H1 (cell line): ENCODE results near the gene HTR2B. TPM values are rescaled to one million over a fixed set of nuclear protein-coding genes. Genes with fewer than 3 reads are reported as not detected.

Source experiments
- CTCF ChIA-PET: fragments of 300-600 bp; sonication (Branson Sonifier 250); formaldehyde crosslinking; loops from one replicate; lab custom pipeline; 2021; ENCODE audit not compliant: partially characterized antibody; lab: Charles Lee
- POLR2A ChIA-PET: fragments of 300-600 bp; sonication (Branson Sonifier 250); formaldehyde crosslinking; loops from one replicate; lab custom pipeline; 2021; ENCODE audit warnings: inconsistent platforms; ENCODE audit not compliant: partially characterized antibody; lab: Charles Lee
- DNase-seq, 2 experiments: peaks; one replicate each; pipeline versions ENCODE4 v3.0.0 to v3.0.0-alpha.2; 2010 to 2022; ENCODE audit warnings: low spot score in 2 of 2, low read depth in 1 of 2, mixed read lengths in 1 of 2
- FAIRE-seq: peaks from 2 replicates; lab custom pipeline; 2011; peaks lifted over from hg19 to GRCh38; lab: Jason Lieb, UNC
- H2AFZ ChIP-seq: 2 replicates; pipeline ENCODE4 v1.8.1; 2012; ENCODE audit warnings: low read length, inconsistent platforms
- H2AK5ac ChIP-seq: 2 replicates; pipeline ENCODE4 v1.6.1; 2013; ENCODE audit warnings: low read depth, low read length
- H2BK120ac ChIP-seq: replicated peaks from 2 replicates; pipeline ENCODE3; 2013; ENCODE audit warnings: low read depth, low read length, inconsistent platforms
- H2BK12ac ChIP-seq: 2 replicates; pipeline ENCODE4 v1.6.1; 2013; ENCODE audit warnings: low read depth, low read length
- H2BK15ac ChIP-seq: 2 replicates; pipeline ENCODE4 v1.6.1; 2013; ENCODE audit warnings: low read length
- H2BK20ac ChIP-seq: 2 replicates; pipeline ENCODE4 v1.6.1; 2013; ENCODE audit warnings: low read length
- H2BK5ac ChIP-seq: 2 replicates; pipeline ENCODE4 v1.6.1; 2013; ENCODE audit warnings: low read depth, low read length
- H3K14ac ChIP-seq: 2 replicates; pipeline ENCODE4 v1.6.1; 2013; ENCODE audit warnings: inconsistent platforms; ENCODE audit not compliant: insufficient read length
- H3K18ac ChIP-seq: 2 replicates; pipeline ENCODE4 v1.6.1; 2013; ENCODE audit warnings: low read length; ENCODE audit errors: extremely low read depth
- H3K23ac ChIP-seq: 2 replicates; pipeline ENCODE4 v1.6.1; 2013; ENCODE audit warnings: inconsistent platforms; ENCODE audit not compliant: insufficient read length
- H3K23me2 ChIP-seq: 2 replicates; pipeline ENCODE4 v1.6.1; 2013; ENCODE audit warnings: low read depth, low read length
- H3K27ac ChIP-seq: 2 replicates; pipeline ENCODE4 v1.6.1; 2011; ENCODE audit warnings: low read depth, low read length, inconsistent platforms
- H3K27me3 ChIP-seq, 4 experiments: replicated peaks in 1 of 4; 1 replicate in 1 of 4; 2 replicates in 3 of 4; pipeline versions ENCODE4 v1.6.1 to v1.8.1; 2011 to 2013; ENCODE audit warnings: low read length in 3 of 4, mild to moderate bottlenecking in 3 of 4, inconsistent platforms in 2 of 4, mixed read lengths in 2 of 4, moderate library complexity in 1 of 4; ENCODE audit not compliant: control insufficient read depth in 3 of 4, insufficient read depth in 3 of 4; ENCODE audit errors: extremely low read depth in 1 of 4
- H3K36me3 ChIP-seq, 4 experiments: 2 replicates each; pipeline versions ENCODE4 v1.6.1 to v1.8.1; 2011 to 2013; ENCODE audit warnings: mild to moderate bottlenecking in 4 of 4, low read length in 3 of 4, moderate library complexity in 2 of 4, control low read depth in 1 of 4, inconsistent platforms in 1 of 4; ENCODE audit not compliant: insufficient read depth in 4 of 4, control insufficient read depth in 2 of 4
- H3K4ac ChIP-seq: replicated peaks from 2 replicates; pipeline ENCODE3; 2013; ENCODE audit warnings: low read length, low read depth, mixed read lengths, inconsistent platforms; ENCODE audit not compliant: insufficient read length
- H3K4me1 ChIP-seq, 4 experiments: replicated peaks in 1 of 4; 1 replicate in 1 of 4; 2 replicates in 3 of 4; pipeline versions ENCODE4 v1.6.1 to v1.8.1; 2011 to 2013; ENCODE audit warnings: low read length in 3 of 4, inconsistent platforms in 2 of 4, mixed read lengths in 1 of 4; ENCODE audit not compliant: insufficient read depth in 4 of 4, control insufficient read depth in 3 of 4
- H3K4me2 ChIP-seq, 2 experiments: 2 replicates each; pipeline versions ENCODE4 v1.6.1 to v1.8.1; 2011 to 2013; ENCODE audit warnings: low read depth in 2 of 2, low read length in 2 of 2, control low read depth in 1 of 2, inconsistent platforms in 1 of 2, mild to moderate bottlenecking in 1 of 2; ENCODE audit not compliant: insufficient read depth in 1 of 2
- H3K4me3 ChIP-seq, 4 experiments: fragments of 200-600, 300-600 bp in 1 of 4; sonication (generic), shearing (Covaris generic), sonication (Bioruptor Twin) in 1 of 4; 2 replicates each; pipeline versions ENCODE4 v1.5.1 to v1.8.1; 2011 to 2016; ENCODE audit warnings: low read length in 4 of 4, low read depth in 3 of 4, control low read depth in 2 of 4, inconsistent platforms in 2 of 4, mild to moderate bottlenecking in 2 of 4, mixed read lengths in 1 of 4, moderate library complexity in 1 of 4; ENCODE audit not compliant: insufficient read depth in 2 of 4; ENCODE audit errors: extremely low read depth in 1 of 4
- H3K56ac ChIP-seq: replicated peaks from 2 replicates; pipeline ENCODE3; 2013; ENCODE audit warnings: low read depth, mild to moderate bottlenecking, mixed read lengths, low read length, inconsistent platforms; ENCODE audit not compliant: insufficient read length
- H3K79me1 ChIP-seq: 2 replicates; pipeline ENCODE4 v1.6.1; 2013; ENCODE audit warnings: low read depth, low read length, control low read depth
- H3K79me2 ChIP-seq, 2 experiments: 2 replicates each; pipeline versions ENCODE4 v1.6.1 to v1.8.1; 2012 to 2013; ENCODE audit warnings: low read length in 2 of 2, mild to moderate bottlenecking in 2 of 2, inconsistent platforms in 1 of 2; ENCODE audit not compliant: insufficient read depth in 2 of 2, control insufficient read depth in 1 of 2
- H3K9ac ChIP-seq, 4 experiments: replicated peaks in 1 of 4; 1 replicate in 1 of 4; 2 replicates in 3 of 4; pipeline versions ENCODE4 v1.6.1 to v1.8.1; 2011 to 2013; ENCODE audit warnings: low read depth in 3 of 4, low read length in 3 of 4, control low read depth in 2 of 4, mild to moderate bottlenecking in 2 of 4, moderate library complexity in 2 of 4, inconsistent platforms in 1 of 4; ENCODE audit errors: extremely low read depth in 1 of 4
- H3K9me3 ChIP-seq, 2 experiments: 2 replicates each; pipeline versions ENCODE4 v1.6.1 to v1.8.1; 2012 to 2013; ENCODE audit warnings: mild to moderate bottlenecking in 2 of 2, moderate library complexity in 2 of 2, control low read depth in 1 of 2, inconsistent platforms in 1 of 2, low read depth in 1 of 2, low read length in 1 of 2, mixed read lengths in 1 of 2; ENCODE audit not compliant: insufficient read depth in 2 of 2
- H4K20me1 ChIP-seq, 2 experiments: replicated peaks in 1 of 2; 2 replicates each; pipeline versions ENCODE3 to v1.8.1; 2011 to 2013; ENCODE audit warnings: inconsistent platforms in 2 of 2, low read length in 2 of 2, mild to moderate bottlenecking in 1 of 2; ENCODE audit not compliant: insufficient read depth in 2 of 2, control insufficient read depth in 1 of 2
- H4K5ac ChIP-seq: 2 replicates; pipeline ENCODE4 v1.6.1; 2013; ENCODE audit warnings: low read length, low read depth, mixed read lengths, inconsistent platforms; ENCODE audit not compliant: insufficient read length
- H4K8ac ChIP-seq: 2 replicates; pipeline ENCODE4 v1.8.0; 2013; ENCODE audit warnings: mild to moderate bottlenecking, moderate library complexity, low read length, inconsistent platforms; ENCODE audit not compliant: insufficient read depth; ENCODE audit errors: extremely low read depth
- H4K91ac ChIP-seq: replicated peaks from 2 replicates; pipeline ENCODE3; 2013; ENCODE audit warnings: low read length, mixed read lengths, inconsistent platforms; ENCODE audit not compliant: insufficient read length
- CREB1 ChIP-seq: IDR thresholded peaks from 2 replicates; pipeline ENCODE4 v1.6.1; 2012; ENCODE audit warnings: inconsistent platforms
- FOSL1 ChIP-seq: IDR thresholded peaks from 2 replicates; pipeline ENCODE4 v1.6.1; 2011; ENCODE audit warnings: mild to moderate bottlenecking, low read depth, low read length, moderate library complexity; ENCODE audit not compliant: insufficient read depth
- HDAC2 ChIP-seq, 2 experiments: fragments of 300-600 bp in 1 of 2; sonication (generic) in 1 of 2; IDR thresholded peaks; 2 replicates each; pipeline ENCODE4 v1.6.1; 2011 to 2012; ENCODE audit warnings: low read depth in 2 of 2, low read length in 2 of 2, mild to moderate bottlenecking in 2 of 2, moderate library complexity in 2 of 2, borderline replicate concordance in 1 of 2, inconsistent platforms in 1 of 2
- HDAC6 ChIP-seq: IDR thresholded peaks from one replicate; pipeline ENCODE4 v1.7.1; 2012; ENCODE audit warnings: low read depth, mild to moderate bottlenecking, inconsistent platforms, low read length, moderate library complexity
- POU5F1 ChIP-seq: IDR thresholded peaks from 2 replicates; pipeline ENCODE4 v1.6.1; 2011; ENCODE audit warnings: low read depth, mild to moderate bottlenecking, low read length, moderate library complexity
- WGBS, 2 experiments: shearing (Covaris generic) in 1 of 2; methylation state at CpG; one replicate each; pipeline versions ENCODE4 v1.1.6 to v1.1.7; 2013 to 2015; ENCODE audit warnings: low lambda C conversion rate in 2 of 2, mixed read lengths in 2 of 2, inconsistent platforms in 1 of 2, low coverage in 1 of 2, missing lambda C conversion rate in 1 of 2; ENCODE audit not compliant: insufficient replicate concordance in 2 of 2, insufficient coverage in 1 of 2, insufficient read length in 1 of 2; ENCODE audit errors: extremely low coverage in 1 of 2, missing lambda C conversion rate in 1 of 2; 5-methylcytosine and 5-hydroxymethylcytosine counted together
- long read RNA-seq, 2 experiments: library from RNA in 1 of 2; library from capped mRNA in 1 of 2; stranded (forward); transcript quantifications; one replicate each; pipeline ENCODE4 v2.0.0, GENCODE V29; 2021; ENCODE audit warnings: inconsistent platforms in 1 of 2
- polyA minus RNA-seq, 3 experiments: library from RNA; depleted of rRNA, polyadenylated mRNA; stranded (reverse); fragments of >200 nt; gene quantifications; 1 replicate in 2 of 3; 2 replicates in 1 of 3; pipeline ENCODE4 v1.2.3, GENCODE V29; 2011
- polyA plus RNA-seq, 7 experiments: library from polyadenylated mRNA; depleted of rRNA in 3 of 7; stranded (reverse) in 5 of 7; unstranded in 2 of 7; fragments of >200 nt in 5 of 7; fragments of 200-250 nt in 2 of 7; gene quantifications; 1 replicate in 5 of 7; 2 replicates in 1 of 7; 4 replicates in 1 of 7; pipeline versions ENCODE4 v1.2.1 to v1.2.3, GENCODE V29; 2011 to 2013; ENCODE audit warnings: missing spikeins in 2 of 7, mixed read lengths in 2 of 7
- total RNA-seq: library from RNA; stranded (reverse); fragmentation: NEBNext Ultra II Directional; extraction: Animal tissue kit (Norgen Biotek cat#: 25700); gene quantifications from 2 replicates; pipeline ENCODE4 v1.2.1, GENCODE V29; 2021
- TF ChIP-seq, protein P1 (sequence below): IDR thresholded peaks from 2 replicates; pipeline ENCODE4 v1.6.1; 2011; ENCODE audit warnings: low read depth, mild to moderate bottlenecking, low read length; ENCODE audit not compliant: insufficient read depth

Gene HTR2B
- total RNA-seq, result not detected in 2 replicates
- polyA plus RNA-seq (2011; rRNA removed), result not detected in 2 replicates
- polyA plus RNA-seq (2011; cell fraction: cytosol; rRNA removed), result not detected
- polyA plus RNA-seq (2011; cell fraction: nucleus; rRNA removed), result not detected
- not detected in 4 replicates for polyA plus RNA-seq (2012, experiment 1 of 2)
- polyA plus RNA-seq (2012, experiment 2 of 2), result not detected
- polyA plus RNA-seq (2013, experiment 1 of 2), result not detected
- not detected for polyA plus RNA-seq (2013, experiment 2 of 2)
- polyA minus RNA-seq (2011; rRNA and poly(A)+ RNA removed), result not detected in 2 replicates
- polyA minus RNA-seq (2011; cell fraction: cytosol; rRNA and poly(A)+ RNA removed), result not detected
- polyA minus RNA-seq (2011; cell fraction: nucleus; rRNA and poly(A)+ RNA removed), result not detected
- long read RNA-seq, experiment 1, result 0 reads
- long read RNA-seq, experiment 2, result 0 reads

DNA sequence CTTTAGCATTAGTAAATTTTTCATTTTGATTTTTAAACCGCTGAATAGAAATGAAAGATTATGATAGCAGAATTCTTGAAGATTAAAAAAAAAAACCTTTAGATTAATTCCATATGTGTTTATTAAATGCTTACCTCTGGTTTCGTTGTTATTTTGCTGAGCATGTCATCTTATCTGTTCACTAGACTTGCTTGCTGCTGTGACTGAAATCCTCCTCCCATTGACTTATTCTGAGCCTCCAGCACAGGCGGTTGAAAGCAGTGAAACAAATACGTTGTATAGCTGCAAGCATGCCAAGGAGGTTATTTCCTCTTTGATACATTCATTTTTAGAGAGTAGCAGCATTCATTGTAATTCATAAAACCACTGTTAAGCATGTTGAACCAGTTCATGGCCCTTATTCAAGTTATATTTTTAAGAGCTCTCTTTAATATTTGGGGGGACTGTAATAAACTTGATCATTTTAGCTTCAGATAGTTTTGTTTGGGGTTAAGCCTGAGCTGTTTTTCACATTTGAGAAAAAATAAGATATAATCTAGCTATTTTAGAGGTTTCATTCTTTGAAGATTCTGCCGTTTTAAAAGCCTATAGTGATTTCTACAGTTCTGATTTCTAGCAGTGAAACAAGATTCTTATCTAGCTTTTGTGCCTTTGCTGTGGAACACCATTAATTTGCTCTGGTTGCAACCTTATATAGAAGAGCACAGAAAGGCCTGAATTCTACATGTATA is at the start of gene HTR2B:
TSS of gene HTR2B (minus strand) at position 205 of the 731 bp plus-strand sequence. CDS start 1,278 bp downstream, outside the sequence.
- Histone ChIP-seq H2BK15ac (no peak within 1 kb of the TSS), H3K9ac (no peak within 1 kb of the TSS), H3K18ac (no peak within 1 kb of the TSS), H3K36me3 (no peaks in the 10 kb centered on the region), H2BK120ac (no peak within 1 kb of the TSS), H3K23ac (no peak within 1 kb of the TSS), H3K79me1 (no peaks in the 10 kb centered on the region), H3K4me1 (peaks cover 0 to 11% (median 5%) of the 10 kb centered on the region in 4 experiments; a peak in 3 of 7 replicates), H2AK5ac (no peak within 1 kb of the TSS), H4K8ac (no peak within 1 kb of the TSS), H3K14ac (no peak within 1 kb of the TSS), H2BK12ac (no peak within 1 kb of the TSS), H3K27ac (no peak within 1 kb of the TSS), H3K4me2 (no peak within 1 kb of the TSS; a peak in 1 of 4 replicates), H3K27me3 (no peaks in the 10 kb centered on the region), H3K4me3 (no peak within 1 kb of the TSS), H2BK20ac (no peak within 1 kb of the TSS), H4K20me1 (peaks cover 0 to 1% of the 10 kb centered on the region in 2 experiments), H2AFZ (no peak within 1 kb of the TSS), H2BK5ac (no peak within 1 kb of the TSS), H4K91ac (no peak within 1 kb of the TSS), H3K4ac (no peak within 1 kb of the TSS), H3K56ac (no peak within 1 kb of the TSS), H3K9me3 (no peaks in the 10 kb centered on the region), H4K5ac (no peak within 1 kb of the TSS), H3K79me2 (no peaks in the 10 kb centered on the region), H3K23me2 (no peaks in the 10 kb centered on the region)
- CTCF ChIA-PET, result interaction anchor here (0.6 to 1.5 kb wide), 3 partner anchors 24 to 172 kb away, joined by 3 to 6 read pairs (median 3); no protein-coding TSS in a partner anchor
- POLR2A ChIA-PET, result interaction anchor here (1.7 to 1.9 kb wide), 2 partner anchors 10 to 333 kb away, joined by 4 to 5 read pairs; no protein-coding TSS in a partner anchor
- DNase-seq, result no peak
- FAIRE-seq, result peak; percentile 66
- 84% methylated on average over 5 of the region's 5 CpGs; no CpG with 5 or more reads in 1 of the 2 experiments for WGBS, 2 experiments
- TF ChIP-seq, protein P1, sequence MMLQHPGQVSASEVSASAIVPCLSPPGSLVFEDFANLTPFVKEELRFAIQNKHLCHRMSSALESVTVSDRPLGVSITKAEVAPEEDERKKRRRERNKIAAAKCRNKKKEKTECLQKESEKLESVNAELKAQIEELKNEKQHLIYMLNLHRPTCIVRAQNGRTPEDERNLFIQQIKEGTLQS, result no peak
- no peak for TF ChIP-seq POU5F1
- no peak for TF ChIP-seq HDAC6
- TF ChIP-seq CREB1, result no peak
- TF ChIP-seq HDAC2 (IDR thresholded peaks at IDR 0.05; ENCODE audit: borderline replicate concordance in 1 of 2, low read depth in 2 of 2, low read length in 2 of 2), result no peak
- no peak for TF ChIP-seq FOSL1
